ENCODE data around the gene C11orf97. TPM values are rescaled to one million over a fixed set of nuclear protein-coding genes. Genes with fewer than 3 reads are reported as not detected.

C11orf97 gene
- total and polyA plus RNA-seq, 9 of the 15 experiments (the other 6 are each of a cell fraction or from before 2014, with no cell fraction given): not detected

GRCh38 chr11:94558468-94558867, 46.2 kb downstream of the C11orf97 start:
- POLR2A ChIA-PET: interaction anchor here (1.6 kb wide), 1 partner anchor 11 kb away, joined by 5 read pairs; no protein-coding TSS in a partner anchor
- H3K9ac ChIP-seq (ENCODE audit: insufficient read depth in 1 of 2, low read depth in 2 of 2, low read length in 2 of 2): no peak overlapping the region; a peak in 1 of 4 replicates
- CTCF ChIA-PET (ENCODE audit: low intra/inter-chr PET ratio): no interaction called here

GRCh38 chr11:94558932-94559331, 46.7 kb downstream of the C11orf97 start:
- H3K9me1 ChIP-seq (ENCODE audit: control insufficient read depth, insufficient read depth, low read length): no peaks in the 10 kb centered on the region
- DNase-seq (ENCODE audit: extremely low read depth in 1 of 4, low spot score in 3 of 4) (peak in 1 of 4 experiments; percentile 55), ATAC-seq (peak; percentile 68), FAIRE-seq (no peak)
- H3K9me3 ChIP-seq (replicated peaks; ENCODE audit: control insufficient read depth, insufficient read depth, low read depth, low read length): no peaks in the 10 kb centered on the region
- peak overlapping the region; percentile 35; the same call in 1 of the 3 replicates for H3K27ac ChIP-seq (ENCODE audit: extremely low read depth, low read depth, low read length)
- no peaks in the 10 kb centered on the region for H4K20me1 ChIP-seq (replicated peaks; ENCODE audit: control insufficient read depth, insufficient read depth, low read length)
- H3K4me3 ChIP-seq: no peak overlapping the region
- no peaks in the 10 kb centered on the region for H3K79me2 ChIP-seq (ENCODE audit: control insufficient read depth, insufficient read depth, low read length)
- no peaks in the 10 kb centered on the region for H3K36me3 ChIP-seq (ENCODE audit: control insufficient read depth, insufficient read depth, low read length)
- peaks cover 0 to 24% of the 10 kb centered on the region in 2 experiments; a peak in 4 of 5 replicates for H3K4me1 ChIP-seq (replicated peaks in 1 of 2; ENCODE audit: control insufficient read depth in 2 of 2, insufficient read depth in 2 of 2, low read length in 2 of 2)
- no peaks in the 10 kb centered on the region; a peak in 1 of 5 replicates for H3K27me3 ChIP-seq (ENCODE audit: control insufficient read depth in 2 of 2, insufficient read depth in 2 of 2, low read length in 2 of 2)
- CTCF ChIA-PET (ENCODE audit: low intra/inter-chr PET ratio): no interaction called here
- WGBS (ENCODE audit: insufficient coverage, low coverage, missing lambda C conversion rate): 16% methylated on average over 4 of the region's 4 CpGs
- BruUV-seq (replicated peaks): no TSS peak
- H2AFZ ChIP-seq (ENCODE audit: low read depth, low read length): peak overlapping the region; percentile 67
- intact Hi-C loops (cut with micrococcal nuclease): no loop called here
- POLR2A ChIA-PET: interaction anchor here (0.6 to 1.6 kb wide), 3 partner anchors 12 to 545 kb away, joined by 3 to 5 read pairs (median 3); no protein-coding TSS in a partner anchor
- no peak overlapping the region; a peak in 1 of 4 replicates for H3K9ac ChIP-seq (ENCODE audit: insufficient read depth in 1 of 2, low read depth in 2 of 2, low read length in 2 of 2)
- no peak overlapping the region; the same call in 1 of the 2 replicates for H3K4me2 ChIP-seq (ENCODE audit: insufficient read depth, low read length)
- in situ Hi-C loops (cut with MboI): no loop called here
- TF ChIP-seq, protein P1, sequence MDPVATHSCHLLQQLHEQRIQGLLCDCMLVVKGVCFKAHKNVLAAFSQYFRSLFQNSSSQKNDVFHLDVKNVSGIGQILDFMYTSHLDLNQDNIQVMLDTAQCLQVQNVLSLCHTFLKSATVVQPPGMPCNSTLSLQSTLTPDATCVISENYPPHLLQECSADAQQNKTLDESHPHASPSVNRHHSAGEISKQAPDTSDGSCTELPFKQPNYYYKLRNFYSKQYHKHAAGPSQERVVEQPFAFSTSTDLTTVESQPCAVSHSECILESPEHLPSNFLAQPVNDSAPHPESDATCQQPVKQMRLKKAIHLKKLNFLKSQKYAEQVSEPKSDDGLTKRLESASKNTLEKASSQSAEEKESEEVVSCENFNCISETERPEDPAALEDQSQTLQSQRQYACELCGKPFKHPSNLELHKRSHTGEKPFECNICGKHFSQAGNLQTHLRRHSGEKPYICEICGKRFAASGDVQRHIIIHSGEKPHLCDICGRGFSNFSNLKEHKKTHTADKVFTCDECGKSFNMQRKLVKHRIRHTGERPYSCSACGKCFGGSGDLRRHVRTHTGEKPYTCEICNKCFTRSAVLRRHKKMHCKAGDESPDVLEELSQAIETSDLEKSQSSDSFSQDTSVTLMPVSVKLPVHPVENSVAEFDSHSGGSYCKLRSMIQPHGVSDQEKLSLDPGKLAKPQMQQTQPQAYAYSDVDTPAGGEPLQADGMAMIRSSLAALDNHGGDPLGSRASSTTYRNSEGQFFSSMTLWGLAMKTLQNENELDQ (CRISPR knock-in tag; IDR thresholded peaks at IDR 0.05; ENCODE audit: borderline replicate concordance): no peak
- no peak for TF ChIP-seq EP400 (IDR thresholded peaks at IDR 0.05)
- TF ChIP-seq ADNP (tag; IDR thresholded peaks at IDR 0.05): no peak
- peak in 1 of 2 experiments; percentile 20; a peak in 1 of 4 replicates for TF ChIP-seq MAZ (CRISPR knock-in tag; conservative IDR thresholded peaks at IDR 0.05 in 1 of 2, IDR thresholded peaks at IDR 0.05 in 1 of 2)

More at GRCh38 chr11:94558468-94558867, 46.2 kb downstream of the C11orf97 start:
- peak; percentile 44; the same call in 2 of the 3 replicates for ATAC-seq
- FAIRE-seq: no peak
- TF ChIP-seq SMARCB1 (IDR thresholded peaks at IDR 0.05; ENCODE audit: insufficient read length, low read depth) (peak; percentile 32), POLR3G (IDR thresholded peaks at IDR 0.05; ENCODE audit: extremely low read depth, insufficient read length, insufficient replicate concordance) (no peak), ESRRA (IDR thresholded peaks at IDR 0.05; ENCODE audit: borderline replicate concordance, low read depth) (peak; percentile 67), NR2C2 (CRISPR knock-in tag; IDR thresholded peaks at IDR 0.05) (no peak), NR2C2 (tag; IDR thresholded peaks at IDR 0.05) (0 out of 2 replicates have a peak, but pooled peaks have one; percentile 16), MEIS2 (IDR thresholded peaks at IDR 0.05; ENCODE audit: partially characterized antibody) (peak; percentile 39), CEBPB (tag; IDR thresholded peaks at IDR 0.05) (peak; percentile 9; the same call in 1 of the 2 replicates), CAMTA2 (CRISPR knock-in tag; conservative IDR thresholded peaks at IDR 0.05) (no peak)
- Histone ChIP-seq H3K27ac (ENCODE audit: extremely low read depth, low read depth, low read length) (peak overlapping the region; percentile 35; the same call in 1 of the 3 replicates), H3K9me1 (ENCODE audit: control insufficient read depth, insufficient read depth, low read length) (no peaks in the 10 kb centered on the region), H3K4me2 (ENCODE audit: insufficient read depth, low read length) (no peak overlapping the region; the same call in 1 of the 2 replicates), H4K20me1 (replicated peaks; ENCODE audit: control insufficient read depth, insufficient read depth, low read length) (no peaks in the 10 kb centered on the region), H3K79me2 (ENCODE audit: control insufficient read depth, insufficient read depth, low read length) (no peaks in the 10 kb centered on the region), H3K4me1 (replicated peaks in 1 of 2; ENCODE audit: control insufficient read depth in 2 of 2, insufficient read depth in 2 of 2, low read length in 2 of 2) (peaks cover 0 to 19% of the 10 kb centered on the region in 2 experiments; a peak in 3 of 5 replicates), H3K27me3 (ENCODE audit: control insufficient read depth in 2 of 2, insufficient read depth in 2 of 2, low read length in 2 of 2) (no peaks in the 10 kb centered on the region; a peak in 1 of 5 replicates), H2AFZ (ENCODE audit: low read depth, low read length) (peak overlapping the region; percentile 67), H3K36me3 (ENCODE audit: control insufficient read depth, insufficient read depth, low read length) (no peaks in the 10 kb centered on the region), H3K4me3 (no peak overlapping the region), H3K9me3 (replicated peaks; ENCODE audit: control insufficient read depth, insufficient read depth, low read depth, low read length) (no peaks in the 10 kb centered on the region)
- WGBS (ENCODE audit: insufficient coverage, low coverage, missing lambda C conversion rate): 25% methylated on average over 1 of the region's 1 CpG
- BruUV-seq (replicated peaks): no TSS peak
- DNase-seq (ENCODE audit: extremely low read depth in 1 of 4, low spot score in 3 of 4): no peak
- in situ Hi-C loops (cut with MboI) (no loop called here), intact Hi-C loops (cut with micrococcal nuclease) (no loop called here)
